ENCODE data around the gene TNS4.

GRCh38 chr17:40472733-40473452 lies 28.5 kb downstream of the TNS4 start:
- TF ChIP-seq CTCF (IDR thresholded peaks at IDR 0.05; ENCODE audit: borderline replicate concordance, extremely low read depth, low read length, poor library complexity, severe bottlenecking): no peak
- no peak for TF ChIP-seq EZH2 (IDR thresholded peaks at IDR 0.05; ENCODE audit: borderline replicate concordance, low read depth, low read length, severe bottlenecking)

All from DND-41 (cell line).